Measurements from ENCODE around the gene WDR64.

DNA sequence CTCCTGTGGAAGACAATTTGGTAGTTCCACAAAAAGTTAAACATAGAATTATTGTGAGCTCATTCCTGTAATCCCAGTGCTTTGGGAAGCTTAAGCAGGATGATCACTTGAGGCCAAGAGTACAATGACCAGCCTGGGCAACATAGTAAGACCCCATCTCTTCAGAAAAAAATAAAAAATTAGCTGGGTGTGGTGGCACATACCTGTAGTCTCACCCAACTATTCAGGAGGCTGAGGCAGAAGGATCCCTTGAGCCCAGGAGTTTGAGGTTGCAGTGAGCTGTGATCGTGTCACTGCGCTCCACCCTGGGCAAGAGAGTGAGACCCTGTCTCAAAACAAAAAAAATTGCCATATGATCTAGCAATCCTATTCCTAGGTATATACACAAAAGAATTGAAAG is 7.8 kb upstream of the WDR64 start:
- TF ChIP-seq, protein P1, sequence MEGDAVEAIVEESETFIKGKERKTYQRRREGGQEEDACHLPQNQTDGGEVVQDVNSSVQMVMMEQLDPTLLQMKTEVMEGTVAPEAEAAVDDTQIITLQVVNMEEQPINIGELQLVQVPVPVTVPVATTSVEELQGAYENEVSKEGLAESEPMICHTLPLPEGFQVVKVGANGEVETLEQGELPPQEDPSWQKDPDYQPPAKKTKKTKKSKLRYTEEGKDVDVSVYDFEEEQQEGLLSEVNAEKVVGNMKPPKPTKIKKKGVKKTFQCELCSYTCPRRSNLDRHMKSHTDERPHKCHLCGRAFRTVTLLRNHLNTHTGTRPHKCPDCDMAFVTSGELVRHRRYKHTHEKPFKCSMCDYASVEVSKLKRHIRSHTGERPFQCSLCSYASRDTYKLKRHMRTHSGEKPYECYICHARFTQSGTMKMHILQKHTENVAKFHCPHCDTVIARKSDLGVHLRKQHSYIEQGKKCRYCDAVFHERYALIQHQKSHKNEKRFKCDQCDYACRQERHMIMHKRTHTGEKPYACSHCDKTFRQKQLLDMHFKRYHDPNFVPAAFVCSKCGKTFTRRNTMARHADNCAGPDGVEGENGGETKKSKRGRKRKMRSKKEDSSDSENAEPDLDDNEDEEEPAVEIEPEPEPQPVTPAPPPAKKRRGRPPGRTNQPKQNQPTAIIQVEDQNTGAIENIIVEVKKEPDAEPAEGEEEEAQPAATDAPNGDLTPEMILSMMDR (IDR thresholded peaks at IDR 0.05): no peak
- TF ChIP-seq EP300 (IDR thresholded peaks at IDR 0.05) (no peak), POLR2A (IDR thresholded peaks at IDR 0.05) (no peak)

All from sigmoid colon (tissue), 4 donors.